ENCODE data around the gene GPR148. TPM values are rescaled to one million over a fixed set of nuclear protein-coding genes. Genes with fewer than 3 reads are reported as not detected.

Gene GPR148
- total and polyA plus RNA-seq, 2 experiments from 2014 or later = 0.16 TPM; not detected in 1

GRCh38 chr2:130720036-130720435 lies 8.8 kb upstream of the GPR148 start (continued):
- TF ChIP-seq ZNF462 (CRISPR knock-in tag; IDR thresholded peaks at IDR 0.05) (no peak), CTCF (conservative IDR thresholded peaks at IDR 0.05; ENCODE audit: low read depth in 2 of 2) (no peak), EZH2 (IDR thresholded peaks at IDR 0.05; ENCODE audit: low read depth, unreplicated experiment) (no peak), POLR2AphosphoS5 (IDR thresholded peaks at IDR 0.05; ENCODE audit: low read depth) (no peak)
- TF ChIP-seq, protein P1, sequence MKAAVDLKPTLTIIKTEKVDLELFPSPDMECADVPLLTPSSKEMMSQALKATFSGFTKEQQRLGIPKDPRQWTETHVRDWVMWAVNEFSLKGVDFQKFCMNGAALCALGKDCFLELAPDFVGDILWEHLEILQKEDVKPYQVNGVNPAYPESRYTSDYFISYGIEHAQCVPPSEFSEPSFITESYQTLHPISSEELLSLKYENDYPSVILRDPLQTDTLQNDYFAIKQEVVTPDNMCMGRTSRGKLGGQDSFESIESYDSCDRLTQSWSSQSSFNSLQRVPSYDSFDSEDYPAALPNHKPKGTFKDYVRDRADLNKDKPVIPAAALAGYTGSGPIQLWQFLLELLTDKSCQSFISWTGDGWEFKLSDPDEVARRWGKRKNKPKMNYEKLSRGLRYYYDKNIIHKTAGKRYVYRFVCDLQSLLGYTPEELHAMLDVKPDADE (IDR thresholded peaks at IDR 0.05) = no peak

GRCh38 chr2:130720528-130720927 lies 8.3 kb upstream of the GPR148 start:
- Histone ChIP-seq H3K4me3 (no peak overlapping the region), H3K36me3 (ENCODE audit: insufficient read depth) (no peaks in the 10 kb centered on the region), H3F3A (replicated peaks; ENCODE audit: low read depth) (no peaks in the 10 kb centered on the region), H3K27me3 (ENCODE audit: insufficient read depth) (peaks cover 4% of the 10 kb centered on the region; the same call in 1 of the 2 replicates), H3K4me1 (ENCODE audit: insufficient read depth) (no peaks in the 10 kb centered on the region), H3K27ac (ENCODE audit: low read depth) (no peak overlapping the region), H4K20me1 (replicated peaks; ENCODE audit: insufficient read depth) (no peaks in the 10 kb centered on the region), H2AFZ (no peak overlapping the region), H3K4me2 (no peak overlapping the region), H3K9me2 (ENCODE audit: insufficient read depth) (0 out of 2 replicates have a peak, but pooled peaks cover 5% of the 10 kb centered on the region), H3K79me2 (replicated peaks; ENCODE audit: insufficient read depth) (no peaks in the 10 kb centered on the region)
- DNase-seq (ENCODE audit: low spot score) = no peak
- no peak overlapping the region for H3K4me3 Mint-ChIP-seq
- no peak overlapping the region for H3K27ac Mint-ChIP-seq
- H3K9me3 Mint-ChIP-seq = peaks cover 7% of the 10 kb centered on the region; the same call in 2 of the 3 replicates
- ATAC-seq = no peak
- no peaks in the 10 kb centered on the region for H3K27me3 Mint-ChIP-seq (ENCODE audit: insufficient read depth, low read depth, poor library complexity)
- no peaks in the 10 kb centered on the region for H3K4me1 Mint-ChIP-seq
- no peaks in the 10 kb centered on the region for H3K36me3 Mint-ChIP-seq (ENCODE audit: low read depth)
- TF ChIP-seq ZNF462 (CRISPR knock-in tag; IDR thresholded peaks at IDR 0.05) = no peak

All from GM23338 (cell line).